GM18951 (cell line): Measurements from ENCODE around the gene NCBP2.

ENCODE experiments used
- POLR2A ChIP-seq: IDR thresholded peaks from 4 replicates; pipeline ENCODE4 v1.6.1; 2011; ENCODE audit warnings: mild to moderate bottlenecking; ENCODE audit not compliant: insufficient read length, insufficient read depth; ENCODE audit errors: extremely low read depth
- in situ Hi-C: fragments of 300-500 bp; cut with MboI; formaldehyde crosslinking; loops from one replicate; pipeline ENCODE4 v1.12.0; 2022; ENCODE audit warnings: low sequenced_read_pairs, mixed read lengths, inconsistent platforms; ENCODE audit not compliant: unreplicated experiment

The NCBP2 gene

GRCh38 chr3:196914866-196915265 lies 27.5 kb downstream of the NCBP2 start:
- TF ChIP-seq POLR2A = no peak
- in situ Hi-C loops = no loop called here

DNA sequence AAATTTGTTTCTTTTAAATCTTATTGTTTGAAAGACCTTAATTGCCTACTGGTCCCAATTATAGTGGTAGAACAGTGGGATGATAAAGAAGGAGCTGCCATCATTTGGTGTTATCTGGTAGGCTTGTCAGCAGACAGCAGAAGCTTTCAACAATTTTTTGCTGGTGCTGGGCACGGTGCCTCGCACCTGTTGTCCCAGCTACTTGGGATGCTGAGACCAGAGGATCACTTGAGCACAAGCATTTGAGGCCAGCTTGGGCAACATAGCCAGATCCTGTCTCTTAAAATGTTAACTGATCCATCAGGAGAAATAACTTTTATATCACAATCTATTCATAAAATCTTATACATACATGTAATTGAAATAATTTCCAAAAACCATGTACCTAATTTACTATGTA lies 38.6 kb downstream of the NCBP2 start:
- TF ChIP-seq POLR2A = no peak
- in situ Hi-C loops = no loop called here

DNA sequence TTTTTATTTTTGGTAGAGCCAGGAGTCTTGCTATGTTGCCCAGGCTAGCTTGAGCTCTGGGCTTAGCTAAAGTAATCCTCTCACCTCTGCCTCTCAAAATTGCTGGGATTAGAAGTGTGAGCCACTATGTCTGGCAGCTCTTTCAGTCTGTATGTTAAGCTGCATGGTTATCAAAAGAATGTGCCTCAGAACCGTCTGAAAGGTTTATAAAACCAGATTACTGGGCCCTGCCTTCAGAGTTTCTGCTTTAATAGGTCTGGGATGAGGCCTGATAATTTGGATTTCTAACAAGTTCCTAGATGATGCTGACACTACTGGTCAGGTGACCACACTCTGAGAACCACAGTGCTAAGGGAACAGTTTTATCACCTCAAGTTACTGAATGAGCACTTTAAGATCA lies 40.0 kb downstream of the NCBP2 start:
- TF ChIP-seq POLR2A = no peak
- in situ Hi-C loops = no loop called here

GRCh38 chr3:196901768-196902167 lies 40.6 kb downstream of the NCBP2 start:
- in situ Hi-C loops = no loop called here
- no peak for TF ChIP-seq POLR2A

DNA sequence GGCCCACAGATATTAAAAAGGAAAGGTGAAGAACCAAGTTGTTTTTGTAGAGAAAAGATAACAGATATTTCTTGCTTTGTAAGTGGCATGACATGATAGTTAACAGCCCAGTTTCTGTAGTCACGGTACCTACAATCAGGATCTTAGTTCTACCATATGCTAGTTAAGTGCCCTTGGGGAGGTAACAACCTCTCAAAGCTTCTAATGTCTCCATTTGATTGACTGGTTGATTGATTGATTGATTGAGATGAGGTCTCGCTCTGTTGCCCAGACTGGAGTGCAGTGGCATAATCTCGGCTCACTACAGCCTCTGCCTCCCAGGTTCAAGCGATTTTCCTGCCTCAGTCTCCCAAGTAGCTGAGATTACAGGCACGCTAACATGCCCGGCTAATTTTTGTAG lies 46.1 kb downstream of the NCBP2 start:
- in situ Hi-C loops = no loop called here

DNA sequence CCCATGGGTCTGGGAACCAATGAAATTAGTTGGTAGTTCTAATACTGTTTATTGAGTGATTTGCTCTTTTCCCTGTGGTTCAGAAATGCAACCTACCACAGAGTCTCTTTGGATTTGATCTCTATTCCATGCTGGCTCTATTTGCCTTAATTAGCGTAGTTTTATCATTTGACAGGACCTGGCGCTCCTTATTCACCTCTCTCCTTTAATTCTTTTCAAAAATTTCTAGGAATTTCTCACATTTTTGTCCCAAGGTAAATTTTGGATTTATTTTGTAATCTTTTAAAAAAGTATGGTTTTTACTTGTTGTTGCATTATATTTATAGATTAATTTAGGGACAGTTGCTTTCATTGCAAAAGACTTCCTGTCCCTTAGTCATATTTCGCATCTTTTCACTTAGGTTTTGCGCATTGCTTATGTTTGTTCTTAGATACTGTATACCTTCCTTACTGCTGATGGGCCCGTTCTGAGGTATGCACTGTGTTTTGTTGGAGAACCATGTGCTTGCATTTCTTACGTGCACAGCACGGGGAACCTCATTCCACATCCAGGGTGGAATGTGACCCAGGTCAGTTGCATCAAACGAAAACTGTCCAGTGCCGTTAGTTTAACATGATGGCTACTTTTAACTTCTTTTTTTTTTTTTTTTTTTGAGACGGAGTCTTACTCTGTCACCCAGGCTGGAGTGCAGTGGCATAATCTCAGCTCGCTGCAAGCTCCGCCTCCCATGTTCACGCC lies 47.6 kb downstream of the NCBP2 start:
- no peak for TF ChIP-seq POLR2A
- in situ Hi-C loops = no loop called here

More for the DNA sequence above, 46.1 kb downstream of the NCBP2 start:
- TF ChIP-seq POLR2A = no peak

DNA sequence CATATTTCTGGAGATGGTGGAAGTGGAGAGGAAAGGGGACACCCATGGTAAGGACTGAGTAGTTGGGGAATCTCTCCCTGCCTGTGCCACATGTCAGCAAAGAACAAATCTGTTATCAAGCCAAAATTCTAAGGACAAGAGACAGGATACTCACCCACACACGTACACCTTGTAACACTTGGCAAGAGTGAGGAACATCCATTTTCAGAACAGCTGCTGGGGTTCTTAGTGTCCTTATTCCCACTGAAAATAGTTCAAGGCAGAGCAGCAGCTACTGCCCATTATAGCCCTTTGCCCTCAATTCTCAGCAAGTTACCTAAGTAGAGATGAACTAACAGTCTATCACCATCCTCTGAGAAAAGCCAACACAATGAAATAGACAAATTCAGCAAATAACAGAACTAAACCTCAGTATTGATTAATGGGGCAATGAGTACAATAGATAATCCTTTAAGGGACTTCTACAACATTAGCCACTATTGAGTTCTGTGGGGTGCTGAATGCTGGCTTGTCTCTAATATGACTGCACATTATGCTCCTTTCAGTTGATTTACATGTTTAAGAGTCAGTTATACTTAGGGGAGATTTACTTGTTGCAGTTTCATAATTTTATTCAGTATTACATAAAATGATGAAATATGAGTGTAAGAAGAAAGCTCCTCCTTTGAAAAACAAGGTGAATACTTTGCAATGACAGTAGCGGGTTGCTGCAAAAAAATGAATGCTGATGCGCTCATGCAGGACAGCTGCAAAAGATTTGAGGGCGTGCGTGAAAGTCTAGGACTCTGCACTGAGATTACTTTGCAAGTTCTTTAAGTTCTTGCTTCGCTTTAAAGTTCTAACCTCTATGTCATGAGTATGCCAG lies 52.3 kb downstream of the NCBP2 start:
- no peak for TF ChIP-seq POLR2A
- in situ Hi-C loops = no loop called here

DNA sequence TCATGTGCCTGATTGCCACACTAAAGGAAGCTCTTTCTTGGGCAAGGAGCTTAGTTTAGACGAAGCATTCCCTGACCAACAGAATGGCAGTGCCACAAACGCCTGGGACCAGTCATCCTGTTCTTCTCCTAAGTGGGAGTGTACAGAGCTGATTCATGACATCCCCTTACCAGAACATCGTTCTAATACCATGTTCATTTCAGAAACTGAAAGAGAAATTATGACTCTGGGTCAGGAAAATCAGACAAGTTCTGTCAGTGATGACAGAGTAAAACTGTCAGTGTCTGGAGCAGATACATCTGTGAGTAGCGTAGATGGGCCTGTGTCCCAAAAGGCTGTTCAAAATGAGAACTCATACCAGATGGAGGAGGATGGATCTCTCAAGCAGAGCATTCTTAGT lies 56.2 kb downstream of the NCBP2 start:
- in situ Hi-C loops = no loop called here
- TF ChIP-seq POLR2A = no peak
